Natural killer cell (primary cell): ENCODE measurements around the gene NCBP2. TPM values are rescaled to one million over a fixed set of nuclear protein-coding genes. Genes with fewer than 3 reads are reported as not detected.

Experiments
- ATAC-seq, 3 donors: fragments of 150-1000 bp in 2 of 3; fragments of 200-7000 bp in 1 of 3; cut with Tn5 transposase; 1 replicate in 1 of 3; 2 replicates in 2 of 3; pipeline ENCODE4 v1.10.0; 2021; ENCODE audit warnings: mild to moderate bottlenecking in 2 of 3, moderate library complexity in 2 of 3
- DNase-seq, 2 donors: peaks; one replicate each; pipeline versions ENCODE4 v3.0.0 to v3.0.0-alpha.2; 2013 to 2021; ENCODE audit warnings: mixed read lengths in 1 of 2
- H3K27ac ChIP-seq: one replicate; pipeline ENCODE4 v1.5.1; 2013; ENCODE audit warnings: mild to moderate bottlenecking, low read length
- H3K27me3 ChIP-seq: one replicate; pipeline ENCODE4 v1.6.1; 2013; ENCODE audit warnings: low read length; ENCODE audit not compliant: control insufficient read depth, insufficient read depth
- H3K36me3 ChIP-seq: one replicate; pipeline ENCODE4 v1.6.1; 2013; ENCODE audit warnings: low read length; ENCODE audit not compliant: control insufficient read depth, insufficient read depth
- H3K4me1 ChIP-seq: one replicate; pipeline ENCODE4 v1.6.1; 2013; ENCODE audit warnings: low read length; ENCODE audit not compliant: control insufficient read depth, insufficient read depth
- H3K4me3 ChIP-seq: one replicate; pipeline ENCODE4 v1.5.1; 2013; ENCODE audit warnings: low read length
- H3K9me3 ChIP-seq: one replicate; pipeline ENCODE4 v1.6.1; 2013; ENCODE audit warnings: low read length; ENCODE audit not compliant: control insufficient read depth, insufficient read depth
- H3K27ac Mint-ChIP-seq, 2 donors: one replicate each; pipeline ENCODE4 v1.8.0; 2022; ENCODE audit warnings: mild to moderate bottlenecking in 2 of 2, mixed read lengths in 2 of 2, moderate library complexity in 1 of 2
- H3K27me3 Mint-ChIP-seq, 2 donors: one replicate each; pipeline ENCODE4 v1.8.0; 2022; ENCODE audit warnings: low read depth in 2 of 2, mixed read lengths in 2 of 2
- H3K36me3 Mint-ChIP-seq: one replicate; pipeline ENCODE4 v1.8.0; 2022; ENCODE audit warnings: mixed read lengths
- H3K4me1 Mint-ChIP-seq, 2 donors: one replicate each; pipeline ENCODE4 v1.8.0; 2022; ENCODE audit warnings: mixed read lengths in 2 of 2
- H3K4me3 Mint-ChIP-seq: one replicate; pipeline ENCODE4 v1.8.0; 2022; ENCODE audit warnings: mild to moderate bottlenecking, moderate library complexity, mixed read lengths
- H3K9me3 Mint-ChIP-seq, 2 donors: one replicate each; pipeline ENCODE4 v1.8.0; 2022; ENCODE audit warnings: mixed read lengths in 2 of 2
- CTCF ChIP-seq: fragments of 200-600 bp; IDR thresholded peaks from one replicate; pipeline ENCODE4 v1.8.0; 2022; ENCODE audit warnings: antibody characterized with exemption
- WGBS: methylation state at CpG from one replicate; pipeline ENCODE4 v1.1.7; 2013; ENCODE audit warnings: missing lambda C conversion rate; ENCODE audit not compliant: insufficient coverage; 5-methylcytosine and 5-hydroxymethylcytosine counted together
- intact Hi-C: fragments of 100-400 bp; cut with micrococcal nuclease; formaldehyde crosslinking; loops from one replicate; pipeline ENCODE4 v1.14.2; 2022
- total RNA-seq, 4 donors: library from RNA; stranded (reverse); fragments of 120-200 nt in 1 of 4; gene quantifications; one replicate each; pipeline versions ENCODE4 v1.2.3 to v1.2.4, GENCODE V29; 2013 to 2022

NCBP2 gene
- total RNA-seq, 3 donors from 2014 or later (not counting 1 experiment from before 2014, with no cell fraction given), result 32.3 to 44.1 (median 37.5) TPM

- ATAC-seq (peak; percentile 80 to 84 (median 82)), DNase-seq (peak; percentile 69 to 85)
- Histone ChIP-seq H3K27ac (no peak overlapping the region), H3K36me3 (no peaks in the 10 kb centered on the region), H3K4me3 (no peak overlapping the region), H3K4me1 (peaks cover 14% of the 10 kb centered on the region), H3K27me3 (no peaks in the 10 kb centered on the region), H3K9me3 (no peaks in the 10 kb centered on the region)
- WGBS, result 9% methylated on average over 98 of the region's 100 CpGs
- Mint-ChIP-seq H3K9me3 (no peaks in the 10 kb centered on the region), H3K4me1 (peaks cover 5 to 25% of the 10 kb centered on the region in 2 donors), H3K27ac (peak overlapping the region in 1 of 2 donors; percentile 35), H3K27me3 (no peaks in the 10 kb centered on the region), H3K36me3 (no peaks in the 10 kb centered on the region), H3K4me3 (peak overlapping the region; percentile 82)
- intact Hi-C loops, result loop anchor here (1.0 to 5.0 kb wide), 2 partner anchors 132 to 433 kb away; no protein-coding TSS in a partner anchor
- peak; percentile 93 for TF ChIP-seq CTCF
Measured at GRCh38 chr3:196969660-196970546, 27.6 kb upstream of the NCBP2 start.

- Mint-ChIP-seq H3K9me3 (no peaks in the 10 kb centered on the region), H3K4me1 (peaks cover 5 to 25% of the 10 kb centered on the region in 2 donors), H3K27ac (peak overlapping the region in 1 of 2 donors; percentile 72), H3K27me3 (no peaks in the 10 kb centered on the region), H3K4me3 (peak overlapping the region; percentile 96), H3K36me3 (no peaks in the 10 kb centered on the region)
- Histone ChIP-seq H3K36me3 (no peaks in the 10 kb centered on the region), H3K4me3 (peak overlapping the region; percentile 39), H3K4me1 (peaks cover 14% of the 10 kb centered on the region), H3K27me3 (no peaks in the 10 kb centered on the region), H3K9me3 (no peaks in the 10 kb centered on the region), H3K27ac (no peak overlapping the region)
- no peak for TF ChIP-seq CTCF
- ATAC-seq (peak; percentile 42 to 60 (median 53)), DNase-seq (peak; percentile 39 to 63)
- intact Hi-C loops, result loop anchor here (1.0 to 5.0 kb wide), 2 partner anchors 131 to 432 kb away; no protein-coding TSS in a partner anchor
- under 1% methylated on average over 72 of the region's 72 CpGs for WGBS
Measured at GRCh38 chr3:196969134-196969659, 26.9 kb upstream of the NCBP2 start.

- no peaks in the 10 kb centered on the region for H3K27me3 Mint-ChIP-seq
- H3K4me3 ChIP-seq, result peak within 1 kb of the TSS; percentile 41
- no peaks in the 10 kb centered on the region for H3K9me3 Mint-ChIP-seq
- no peaks in the 10 kb centered on the region for H3K36me3 Mint-ChIP-seq
- ATAC-seq (peak; percentile 68 to 72 (median 71)), DNase-seq (peak; percentile 33 to 62)
- H3K4me3 Mint-ChIP-seq, result peak within 1 kb of the TSS; percentile 96
- intact Hi-C loops, result loop anchor here (1.0 to 5.0 kb wide), 2 partner anchors 130 to 431 kb away; no protein-coding TSS in a partner anchor
- peak within 1 kb of the TSS in 1 of 2 donors; percentile 72 for H3K27ac Mint-ChIP-seq
- peaks cover 5 to 25% of the 10 kb centered on the region in 2 donors for H3K4me1 Mint-ChIP-seq
- TF ChIP-seq CTCF, result no peak
- no peak within 1 kb of the TSS for H3K27ac ChIP-seq
- no peaks in the 10 kb centered on the region for H3K9me3 ChIP-seq
- H3K36me3 ChIP-seq, result no peaks in the 10 kb centered on the region
- peaks cover 14% of the 10 kb centered on the region for H3K4me1 ChIP-seq
- 2% methylated on average over 98 of the region's 98 CpGs for WGBS
- H3K27me3 ChIP-seq, result no peaks in the 10 kb centered on the region
Measured at GRCh38 chr3:196968233-196969133, 26.2 kb upstream of the NCBP2 start, which contains the start of gene PIGZ. TSS of gene PIGZ (minus strand) at chr3:196968833. CDS start at chr3:196952031, 16,802 bp downstream.
